Ascending aorta (tissue), 2 donors: ENCODE measurements around the gene TMEM132D. TPM values are rescaled to one million over a fixed set of nuclear protein-coding genes. Genes with fewer than 3 reads are reported as not detected.

ENCODE experiments used
- DNase-seq, 2 donors: peaks; one replicate each; pipeline ENCODE4 v3.0.0-alpha.2; 2019; ENCODE audit warnings: low spot score in 2 of 2
- H3K27ac ChIP-seq, 2 donors: fragments of 200-600 bp; sonication (generic); one replicate each; pipeline ENCODE4 v1.5.1; 2016 to 2017; ENCODE audit warnings: mild to moderate bottlenecking in 1 of 2
- H3K27me3 ChIP-seq: fragments of 200-600 bp; sonication (generic); one replicate; pipeline ENCODE4 v1.5.1; 2017
- H3K36me3 ChIP-seq, 2 donors: fragments of 200-600 bp; sonication (generic); one replicate each; pipeline ENCODE4 v1.5.1; 2016
- H3K4me1 ChIP-seq, 2 donors: fragments of 200-600 bp; sonication (generic); one replicate each; pipeline ENCODE4 v1.5.1; 2016 to 2017; ENCODE audit warnings: mild to moderate bottlenecking in 1 of 2
- H3K4me3 ChIP-seq, 2 donors: fragments of 200-600 bp; sonication (generic); one replicate each; pipeline ENCODE4 v1.5.1; 2016 to 2017; ENCODE audit warnings: mild to moderate bottlenecking in 1 of 2
- H3K9me3 ChIP-seq, 2 donors: fragments of 200-600 bp; sonication (generic); one replicate each; pipeline ENCODE4 v1.5.1; 2016
- CTCF ChIP-seq, 3 experiments: fragments of 200-600 bp in 2 of 3; fragments of 450-650 bp in 1 of 3; sonication (generic) in 2 of 3; IDR thresholded peaks; one replicate each; pipeline ENCODE4 v1.5.1; 2016 to 2019; ENCODE audit warnings: antibody characterized with exemption in 3 of 3, mild to moderate bottlenecking in 1 of 3, moderate library complexity in 1 of 3
- intact Hi-C: fragments of 100-400 bp; cut with DNase I; formaldehyde crosslinking; loops from one replicate; pipeline ENCODE4 v1.15.1; 2023
- total RNA-seq: library from RNA; depleted of rRNA; stranded (reverse); fragments of >200 nt; gene quantifications from one replicate; pipeline ENCODE4 v1.1.0, GENCODE V29; 2016

TMEM132D gene
- total RNA-seq, 1 donor from 2014 or later: not detected

GRCh38 chr12:129776977-129777667 lies 126.7 kb downstream of the TMEM132D start:
- DNase-seq: no peak
- intact Hi-C loops: no loop called here
- no peak overlapping the region for H3K4me3 ChIP-seq

GRCh38 chr12:129772501-129773493 lies 131.0 kb downstream of the TMEM132D start:
- TF ChIP-seq CTCF (IDR thresholded peaks at IDR 0.05): no peak
- H3K4me1 ChIP-seq: no peaks in the 10 kb centered on the region
- no peak overlapping the region for H3K4me3 ChIP-seq
- no peak for DNase-seq
- H3K9me3 ChIP-seq: no peaks in the 10 kb centered on the region
- H3K27me3 ChIP-seq: no peaks in the 10 kb centered on the region
- H3K27ac ChIP-seq: no peak overlapping the region
- intact Hi-C loops: no loop called here
- H3K36me3 ChIP-seq: no peaks in the 10 kb centered on the region

More at GRCh38 chr12:129776977-129777667, 126.7 kb downstream of the TMEM132D start:
- Histone ChIP-seq H3K4me1 (no peaks in the 10 kb centered on the region), H3K27me3 (no peaks in the 10 kb centered on the region), H3K27ac (no peak overlapping the region), H3K9me3 (no peaks in the 10 kb centered on the region), H3K36me3 (no peaks in the 10 kb centered on the region)
- TF ChIP-seq CTCF (IDR thresholded peaks at IDR 0.05): no peak

- intact Hi-C loops: no loop called here
- no peak for DNase-seq
- no peak overlapping the region for H3K4me3 ChIP-seq
These were observed 132.6 kb downstream of the TMEM132D start for GRCh38 chr12:129771238-129771637.

GRCh38 chr12:129765719-129766118 lies 138.1 kb downstream of the TMEM132D start:
- Histone ChIP-seq H3K36me3 (no peaks in the 10 kb centered on the region), H3K27ac (no peak overlapping the region), H3K4me3 (no peak overlapping the region), H3K27me3 (no peaks in the 10 kb centered on the region), H3K4me1 (no peaks in the 10 kb centered on the region), H3K9me3 (peaks cover 0 to 3% of the 10 kb centered on the region in 2 donors)
- no peak for TF ChIP-seq CTCF (IDR thresholded peaks at IDR 0.05)
- intact Hi-C loops: no loop called here
- no peak for DNase-seq

More at GRCh38 chr12:129771238-129771637, 132.6 kb downstream of the TMEM132D start:
- Histone ChIP-seq H3K36me3 (no peaks in the 10 kb centered on the region), H3K27ac (no peak overlapping the region), H3K27me3 (no peaks in the 10 kb centered on the region), H3K9me3 (no peaks in the 10 kb centered on the region), H3K4me1 (no peaks in the 10 kb centered on the region)
- TF ChIP-seq CTCF (IDR thresholded peaks at IDR 0.05): no peak

- intact Hi-C loops: no loop called here
- Histone ChIP-seq H3K4me1 (no peaks in the 10 kb centered on the region), H3K36me3 (no peaks in the 10 kb centered on the region), H3K27ac (no peak overlapping the region), H3K4me3 (no peak overlapping the region), H3K27me3 (no peaks in the 10 kb centered on the region), H3K9me3 (peaks cover 0 to 3% of the 10 kb centered on the region in 2 donors)
- DNase-seq: no peak
- TF ChIP-seq CTCF (IDR thresholded peaks at IDR 0.05): no peak
These were observed 141.4 kb downstream of the TMEM132D start for GRCh38 chr12:129762436-129762835.
